Measurements from ENCODE around the gene PHKG2.

PHKG2 gene

DNA sequence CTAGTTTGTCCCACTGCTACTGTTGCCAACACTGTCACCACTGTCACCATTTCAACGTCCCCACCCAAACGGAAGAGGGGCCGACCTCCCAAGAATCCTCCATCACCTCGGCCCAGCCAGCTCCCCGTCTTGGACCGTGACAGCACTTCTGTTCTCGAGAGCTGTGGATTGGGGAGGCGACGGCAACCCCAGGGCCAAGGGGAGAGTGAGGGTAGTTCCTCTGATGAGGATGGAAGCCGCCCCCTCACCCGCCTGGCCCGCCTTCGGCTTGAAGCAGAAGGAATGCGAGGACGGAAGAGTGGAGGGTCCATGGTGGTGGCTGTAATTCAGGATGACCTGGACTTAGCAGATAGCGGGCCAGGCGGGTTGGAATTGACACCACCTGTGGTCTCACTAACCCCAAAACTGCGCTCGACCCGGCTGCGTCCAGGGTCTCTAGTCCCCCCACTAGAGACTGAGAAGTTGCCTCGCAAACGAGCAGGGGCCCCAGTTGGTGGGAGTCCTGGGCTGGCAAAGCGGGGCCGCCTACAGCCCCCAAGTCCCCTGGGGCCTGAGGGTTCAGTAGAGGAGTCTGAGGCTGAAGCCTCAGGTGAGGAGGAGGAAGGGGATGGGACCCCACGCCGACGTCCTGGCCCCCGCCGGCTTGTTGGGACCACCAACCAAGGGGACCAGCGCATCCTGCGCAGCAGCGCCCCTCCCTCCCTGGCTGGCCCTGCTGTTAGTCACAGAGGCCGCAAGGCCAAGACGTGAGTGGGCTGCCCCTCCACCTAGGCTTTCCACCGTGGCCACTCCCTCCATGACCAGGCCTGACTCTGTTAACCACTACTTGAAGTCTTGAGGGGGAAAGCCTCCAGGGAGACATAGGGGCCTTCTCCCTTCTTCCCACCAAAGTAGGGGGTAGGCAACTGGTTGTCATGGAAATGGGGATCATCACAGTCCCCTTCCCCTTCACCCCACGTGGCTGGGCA, 9.0 kb upstream of the PHKG2 start:
- H3K27ac Mint-ChIP-seq = no peak overlapping the region
- no peak overlapping the region for H3K4me3 Mint-ChIP-seq
- H3K9me3 Mint-ChIP-seq = no peaks in the 10 kb centered on the region
- no peak for ATAC-seq (replicated peaks)
- DNase-seq = no peak
- H3K27me3 Mint-ChIP-seq = no peaks in the 10 kb centered on the region
- H3K36me3 Mint-ChIP-seq = peaks cover 38 to 65% of the 10 kb centered on the region in 2 donors
- peaks cover 16 to 37% of the 10 kb centered on the region in 2 donors for H3K4me1 Mint-ChIP-seq

DNA sequence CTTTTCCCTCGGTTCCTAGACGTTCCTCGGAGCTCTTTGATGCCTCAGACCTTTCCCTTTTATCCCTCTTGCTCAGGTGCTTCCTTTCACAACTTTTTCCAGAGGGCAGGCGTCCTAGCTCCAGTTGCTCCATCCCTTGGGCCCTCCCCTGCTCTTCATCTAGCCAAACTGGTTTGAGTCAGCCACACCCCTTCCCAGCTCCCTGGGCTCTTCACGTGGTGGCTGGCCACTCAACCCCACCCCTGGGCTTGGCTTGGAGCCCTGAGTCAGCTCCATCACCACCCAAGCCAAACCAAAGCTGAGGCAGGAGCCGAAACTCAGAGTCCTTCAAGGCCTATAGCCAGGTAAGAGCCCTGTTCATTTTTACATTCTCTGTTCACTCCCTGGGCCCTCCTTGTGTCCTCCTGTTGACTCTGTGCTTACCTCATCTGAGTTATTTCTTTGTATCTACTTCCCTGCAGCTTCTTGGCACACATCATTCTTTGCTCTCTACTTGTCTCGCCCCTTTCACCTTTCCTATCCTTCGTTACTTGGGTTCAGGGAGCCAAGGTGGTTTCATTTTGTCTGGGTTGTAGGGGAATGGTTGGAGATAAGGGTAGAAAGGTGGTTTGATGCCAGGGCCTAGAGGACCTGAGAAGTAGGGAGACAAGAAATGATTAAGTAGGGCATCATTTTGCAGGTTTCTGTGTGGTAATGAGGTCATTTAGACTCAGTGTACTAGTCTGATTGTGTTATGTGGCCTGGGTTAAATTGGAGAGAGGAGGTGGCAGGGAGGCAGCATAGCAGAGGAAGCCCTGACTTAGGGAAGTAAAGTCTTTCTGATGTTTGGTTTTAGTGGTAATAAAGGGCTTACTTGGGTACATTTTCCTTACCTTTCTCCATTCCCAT, 7.6 kb upstream of the PHKG2 start:
- Mint-ChIP-seq H3K27me3 (no peaks in the 10 kb centered on the region), H3K4me1 (peaks cover 16 to 37% of the 10 kb centered on the region in 2 donors), H3K36me3 (peaks cover 42 to 67% of the 10 kb centered on the region in 2 donors), H3K9me3 (no peaks in the 10 kb centered on the region), H3K4me3 (peak overlapping the region in 1 of 2 donors; percentile 43), H3K27ac (no peak overlapping the region)
- ATAC-seq (replicated peaks) = no peak
- no peak for DNase-seq

- Mint-ChIP-seq H3K4me1 (peaks cover 16 to 37% of the 10 kb centered on the region in 2 donors), H3K36me3 (peaks cover 38 to 60% of the 10 kb centered on the region in 2 donors), H3K4me3 (no peak overlapping the region), H3K27ac (peak overlapping the region; percentile 62), H3K27me3 (no peaks in the 10 kb centered on the region), H3K9me3 (no peaks in the 10 kb centered on the region)
- ATAC-seq (replicated peaks) (no peak), DNase-seq (no peak)
Measured at GRCh38 chr16:30741461-30741914, 6.7 kb upstream of the PHKG2 start.

DNA sequence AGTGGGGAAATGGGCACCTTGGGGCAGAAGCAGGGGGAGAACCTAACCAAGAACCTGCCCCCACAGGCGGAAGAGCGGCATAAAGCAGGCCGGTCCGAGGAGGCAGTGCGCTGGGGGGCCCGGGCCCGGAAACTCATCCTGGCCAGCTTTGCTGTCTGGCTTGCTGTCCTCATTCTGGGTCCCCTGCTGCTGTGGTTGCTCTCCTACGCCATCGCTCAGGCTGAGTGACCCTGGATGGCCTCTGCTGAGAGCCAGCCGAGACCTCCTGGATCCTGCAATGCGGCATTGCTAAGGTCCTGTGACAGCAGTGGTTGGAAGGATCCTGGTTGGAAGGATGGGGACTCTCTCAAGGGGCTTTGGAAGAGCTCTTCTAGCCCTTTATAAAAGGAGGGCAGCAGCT, 4.5 kb upstream of the PHKG2 start:
- ATAC-seq (replicated peaks) (no peak), DNase-seq (no peak)
- Mint-ChIP-seq H3K36me3 (peaks cover 31 to 46% of the 10 kb centered on the region in 2 donors), H3K27ac (no peak overlapping the region), H3K27me3 (no peaks in the 10 kb centered on the region), H3K4me1 (peaks cover 20 to 41% of the 10 kb centered on the region in 2 donors), H3K9me3 (no peaks in the 10 kb centered on the region), H3K4me3 (no peak overlapping the region)

DNA sequence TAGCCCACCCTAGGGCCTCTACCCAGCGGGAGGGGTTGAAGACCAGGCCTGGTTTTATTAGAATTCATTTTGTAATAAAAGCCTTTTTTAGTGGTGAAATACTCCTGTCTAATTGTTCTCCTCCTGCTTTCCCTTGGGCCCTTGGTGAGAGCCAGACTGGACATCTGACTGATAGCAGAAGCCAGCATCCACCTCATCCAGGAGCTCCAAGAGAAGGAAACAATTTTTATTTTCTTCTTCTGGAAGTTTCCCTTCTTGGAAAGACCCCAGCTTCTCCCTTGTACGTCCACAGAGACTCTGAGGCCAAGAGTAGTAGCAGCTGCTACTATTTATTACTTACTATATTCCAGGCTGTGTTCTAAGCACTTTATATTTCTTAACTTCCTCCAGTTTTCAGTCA, 4.0 kb upstream of the PHKG2 start:
- H3K27me3 Mint-ChIP-seq = no peaks in the 10 kb centered on the region
- no peaks in the 10 kb centered on the region for H3K9me3 Mint-ChIP-seq
- ATAC-seq (replicated peaks) = no peak
- DNase-seq = no peak
- no peak overlapping the region for H3K4me3 Mint-ChIP-seq
- peaks cover 23 to 41% of the 10 kb centered on the region in 2 donors for H3K4me1 Mint-ChIP-seq
- no peak overlapping the region for H3K27ac Mint-ChIP-seq
- H3K36me3 Mint-ChIP-seq = peaks cover 32 to 48% of the 10 kb centered on the region in 2 donors

DNA sequence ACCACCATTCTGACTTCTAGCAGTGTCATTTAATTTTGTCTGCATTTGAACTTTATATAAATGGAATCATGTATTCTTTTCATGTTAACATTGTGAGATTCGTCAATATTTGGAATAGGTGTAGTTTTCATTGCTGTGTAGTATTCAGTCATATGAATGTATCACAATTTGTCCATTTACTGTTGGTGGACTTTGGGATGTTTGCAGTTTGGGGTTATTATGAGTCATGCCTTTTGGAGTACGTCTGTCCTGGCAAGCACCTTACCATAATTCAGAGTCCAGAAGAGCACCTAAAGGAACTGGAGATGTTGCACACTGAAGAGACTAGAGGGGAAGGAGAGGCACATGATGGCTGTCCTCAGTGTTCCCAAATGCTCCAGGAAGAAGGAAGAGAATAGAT, 3.1 kb upstream of the PHKG2 start:
- no peak for ATAC-seq (replicated peaks)
- Mint-ChIP-seq H3K27me3 (no peaks in the 10 kb centered on the region), H3K9me3 (no peaks in the 10 kb centered on the region), H3K4me3 (no peak overlapping the region), H3K27ac (peak overlapping the region; percentile 20), H3K36me3 (peaks cover 38 to 55% of the 10 kb centered on the region in 2 donors), H3K4me1 (peaks cover 28 to 46% of the 10 kb centered on the region in 2 donors)
- DNase-seq = no peak

DNA sequence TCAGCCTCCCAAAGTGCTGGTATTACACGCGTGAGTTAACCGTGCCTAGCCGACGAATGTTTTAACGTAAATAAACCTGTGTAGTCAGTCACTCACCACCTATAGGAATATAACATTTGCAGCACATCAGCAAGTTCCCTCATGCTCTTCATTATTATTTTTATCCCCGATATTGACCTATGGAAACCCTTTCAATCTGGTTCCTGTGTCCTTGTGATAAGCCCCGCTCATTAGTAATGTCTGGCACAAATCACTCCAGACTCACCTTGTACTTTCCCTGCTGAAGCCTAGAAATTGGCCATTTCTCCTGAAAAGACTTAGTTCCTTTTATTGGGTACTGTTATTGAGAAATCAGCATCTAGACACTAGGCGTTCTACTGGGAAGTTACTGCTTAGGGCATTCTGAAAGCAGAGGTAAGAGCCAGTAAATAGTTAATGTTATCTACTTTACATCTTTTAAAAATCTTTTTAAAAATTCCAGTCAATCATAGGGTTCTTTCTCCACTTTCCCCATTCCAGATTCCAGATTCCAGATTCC, 1.5 kb upstream of the PHKG2 start:
- peaks cover 30 to 50% of the 10 kb centered on the region in 2 donors for H3K36me3 Mint-ChIP-seq
- no peaks in the 10 kb centered on the region for H3K9me3 Mint-ChIP-seq
- peaks cover 17 to 35% of the 10 kb centered on the region in 2 donors for H3K4me1 Mint-ChIP-seq
- no peak for DNase-seq
- H3K27me3 Mint-ChIP-seq = no peaks in the 10 kb centered on the region
- no peak overlapping the region for H3K27ac Mint-ChIP-seq
- H3K4me3 Mint-ChIP-seq = no peak overlapping the region
- no peak for ATAC-seq (replicated peaks)

- H3K4me1 Mint-ChIP-seq = peaks cover 17 to 33% of the 10 kb centered on the region in 2 donors
- H3K36me3 Mint-ChIP-seq = peaks cover 24 to 44% of the 10 kb centered on the region in 2 donors
- peak overlapping the region; percentile 92 to 99 for H3K4me3 Mint-ChIP-seq
- H3K27me3 Mint-ChIP-seq = no peaks in the 10 kb centered on the region
- H3K9me3 Mint-ChIP-seq = no peaks in the 10 kb centered on the region
- DNase-seq = no peak
- ATAC-seq (replicated peaks) = no peak
- H3K27ac Mint-ChIP-seq = peak overlapping the region; percentile 96
Measured at GRCh38 chr16:30747331-30747730, 894 bp upstream of the PHKG2 start.

DNA sequence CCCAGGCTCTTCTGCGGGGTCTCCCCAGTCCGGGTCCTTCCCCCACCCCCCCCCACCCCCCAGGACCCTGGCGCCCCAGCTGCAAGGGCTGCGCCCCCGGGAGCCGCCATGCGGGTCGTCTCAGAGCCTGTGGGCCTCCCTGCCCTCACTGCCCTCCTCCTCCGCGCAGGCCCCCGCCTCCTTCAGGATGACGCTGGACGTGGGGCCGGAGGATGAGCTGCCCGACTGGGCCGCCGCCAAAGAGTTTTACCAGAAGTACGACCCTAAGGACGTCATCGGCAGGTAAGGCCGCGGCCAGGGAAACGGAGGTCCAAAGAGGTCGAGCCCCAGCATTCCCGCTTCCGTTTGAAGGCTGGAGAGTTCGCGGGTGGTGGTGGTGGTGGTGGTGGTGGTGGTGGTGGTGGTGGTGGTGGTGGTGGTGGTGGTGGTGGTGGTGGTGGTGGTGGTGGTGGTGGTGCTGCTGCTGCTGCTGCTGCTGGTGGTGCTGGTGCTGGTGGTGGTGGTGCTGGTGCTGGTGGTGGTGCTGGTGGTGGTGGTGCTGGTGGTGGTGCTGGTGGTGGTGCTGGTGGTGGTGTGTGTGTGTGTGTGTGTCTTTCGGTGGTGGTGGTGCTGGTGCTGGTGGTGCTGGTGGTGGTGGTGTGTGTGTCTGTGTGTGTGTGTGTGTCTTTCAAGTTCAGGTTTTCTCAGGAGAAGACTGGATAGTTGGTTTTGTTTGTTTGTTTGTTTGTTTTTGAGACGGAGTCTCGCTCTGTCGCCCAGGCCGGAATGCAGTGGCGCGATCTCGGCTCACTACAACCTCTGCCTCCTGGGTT, 615 bp downstream of the PHKG2 start:
- DNase-seq = peak; percentile 22
- peaks cover 17 to 33% of the 10 kb centered on the region in 2 donors for H3K4me1 Mint-ChIP-seq
- no peaks in the 10 kb centered on the region for H3K27me3 Mint-ChIP-seq
- peak overlapping the region; percentile 97 for H3K27ac Mint-ChIP-seq
- peak; percentile 50 to 56 for ATAC-seq (replicated peaks)
- peak overlapping the region; percentile 92 to 99 for H3K4me3 Mint-ChIP-seq
- H3K9me3 Mint-ChIP-seq = no peaks in the 10 kb centered on the region
- H3K36me3 Mint-ChIP-seq = peaks cover 19 to 42% of the 10 kb centered on the region in 2 donors

- no peak for ATAC-seq (replicated peaks)
- Mint-ChIP-seq H3K27me3 (no peaks in the 10 kb centered on the region), H3K36me3 (peaks cover 24 to 47% of the 10 kb centered on the region in 2 donors), H3K9me3 (no peaks in the 10 kb centered on the region), H3K27ac (no peak overlapping the region), H3K4me3 (no peak overlapping the region), H3K4me1 (peaks cover 17 to 33% of the 10 kb centered on the region in 2 donors)
- DNase-seq = no peak
Measured at GRCh38 chr16:30750201-30750600, 2.0 kb downstream of the PHKG2 start.

DNA sequence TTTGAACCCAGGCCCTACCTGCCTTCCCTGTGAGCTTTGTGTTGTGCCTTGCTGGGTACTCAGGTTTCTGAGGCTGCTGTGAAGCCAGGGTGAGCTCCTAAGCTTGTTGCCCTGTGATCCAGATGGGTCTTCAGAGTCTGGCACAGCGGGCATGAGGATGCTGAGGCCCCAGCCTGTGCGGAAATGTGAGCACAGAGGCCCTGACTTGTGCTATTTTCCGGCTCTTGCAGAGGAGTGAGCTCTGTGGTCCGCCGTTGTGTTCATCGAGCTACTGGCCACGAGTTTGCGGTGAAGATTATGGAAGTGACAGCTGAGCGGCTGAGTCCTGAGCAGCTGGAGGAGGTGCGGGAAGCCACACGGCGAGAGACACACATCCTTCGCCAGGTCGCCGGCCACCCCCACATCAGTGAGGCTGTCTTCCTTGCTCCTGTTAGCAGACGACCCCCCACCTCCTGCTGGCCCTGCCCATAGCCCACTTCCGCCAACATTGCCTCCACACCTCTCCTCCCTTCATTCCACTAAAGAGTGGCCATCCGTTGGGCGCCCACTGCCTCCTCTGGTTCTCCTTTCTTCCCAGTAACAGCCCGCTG, 2.7 kb downstream of the PHKG2 start:
- H3K27ac Mint-ChIP-seq = no peak overlapping the region
- peak overlapping the region in 1 of 2 donors; percentile 2 for H3K4me3 Mint-ChIP-seq
- ATAC-seq (replicated peaks) (no peak), DNase-seq (no peak)
- peaks cover 17 to 33% of the 10 kb centered on the region in 2 donors for H3K4me1 Mint-ChIP-seq
- H3K27me3 Mint-ChIP-seq = no peaks in the 10 kb centered on the region
- no peaks in the 10 kb centered on the region for H3K9me3 Mint-ChIP-seq
- H3K36me3 Mint-ChIP-seq = peaks cover 23 to 52% of the 10 kb centered on the region in 2 donors

- peaks cover 21 to 58% of the 10 kb centered on the region in 2 donors for H3K36me3 Mint-ChIP-seq
- no peak overlapping the region for H3K4me3 Mint-ChIP-seq
- H3K9me3 Mint-ChIP-seq = no peaks in the 10 kb centered on the region
- H3K27me3 Mint-ChIP-seq = no peaks in the 10 kb centered on the region
- no peak overlapping the region for H3K27ac Mint-ChIP-seq
- peaks cover 11 to 22% of the 10 kb centered on the region in 2 donors for H3K4me1 Mint-ChIP-seq
- DNase-seq (no peak), ATAC-seq (replicated peaks) (no peak)
Measured at GRCh38 chr16:30753596-30753995, 5.4 kb downstream of the PHKG2 start.

All from stimulated activated naive B cell treated with anti-CD40 and anti-IgM and Interleukin-4, amounts not matched to agents 10 μg/mL and 1 μg/mL and 100 μg/mL, for 72 hours (primary cell).